Activated CD8-positive, alpha-beta memory T cell treated with anti-CD3 and anti-CD28 coated beads for 48 hours (primary cell): Measurements from ENCODE around the gene SRPRB.
"Not testable (repeated sequence)": the region's sequence is repeated elsewhere in the genome, so short reads cannot be mapped to it uniquely, and the experiment has no call there.

ENCODE experiments used
- DNase-seq, 3 experiments: peaks; one replicate each; pipeline ENCODE4 v3.0.0-alpha.2; 2020; ENCODE audit warnings: low read depth in 2 of 3, low spot score in 2 of 3

SRPRB gene

DNA sequence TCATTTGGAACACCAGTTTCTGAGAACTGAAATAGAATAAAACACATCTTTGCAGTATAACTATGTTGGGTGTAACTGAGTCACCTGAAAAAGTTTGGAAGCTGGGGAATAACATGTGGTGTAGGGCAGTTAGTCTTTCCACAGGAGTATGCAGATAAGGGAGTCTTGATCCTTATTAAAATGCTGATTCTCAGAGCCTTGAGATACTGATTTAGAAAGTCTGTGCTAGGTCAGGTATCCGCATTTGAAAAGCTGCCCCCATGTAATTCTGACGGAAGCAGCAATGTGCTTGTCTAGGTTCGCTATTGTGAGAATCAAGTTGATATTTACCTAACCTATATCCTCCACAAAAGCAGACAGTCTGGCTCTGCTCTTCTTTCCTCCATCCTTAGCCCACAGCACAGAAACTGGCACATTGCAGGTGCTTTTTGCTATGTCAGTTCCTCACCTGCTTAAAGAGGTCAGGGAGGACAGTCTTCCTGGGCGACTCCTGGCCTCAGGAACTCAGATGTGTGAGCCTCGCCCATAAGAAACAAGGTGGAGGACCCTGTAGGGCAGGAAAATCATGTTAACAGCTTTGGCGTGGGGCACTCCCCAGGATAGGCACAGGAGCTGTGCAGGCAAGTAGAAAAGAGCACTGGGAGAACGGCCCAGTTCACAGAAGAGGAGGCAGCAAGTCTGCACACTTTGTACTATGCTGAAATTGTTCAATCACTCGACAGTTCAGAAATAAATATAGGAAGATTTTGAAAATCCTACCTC, 27.6 kb upstream of the SRPRB start:
- no peak for DNase-seq

DNA sequence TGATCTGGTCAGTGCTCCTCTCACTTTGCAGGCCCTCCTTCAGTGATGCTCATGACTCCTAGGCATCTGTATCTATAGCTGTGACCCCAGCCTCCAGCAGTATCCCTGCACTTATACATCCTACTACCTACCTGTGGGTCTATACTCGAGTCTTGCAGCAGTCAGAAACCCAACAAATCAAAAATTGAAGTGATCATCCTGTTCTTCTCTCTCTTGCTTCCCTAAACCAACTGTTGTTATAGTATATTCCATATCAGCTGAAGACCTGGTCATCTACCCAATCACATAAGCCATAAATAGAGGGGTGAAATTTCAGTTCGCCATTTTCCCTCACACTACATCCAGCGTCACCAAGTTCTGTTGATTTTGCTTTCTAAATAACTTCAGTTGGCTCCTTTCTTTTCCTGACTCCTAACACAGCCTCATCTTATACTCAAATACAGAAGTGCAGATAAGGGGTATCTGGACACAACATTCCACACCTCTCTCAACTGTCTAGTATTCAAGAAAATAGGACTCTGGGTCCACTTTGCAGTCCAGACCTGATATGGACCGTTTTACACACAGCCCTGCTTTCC, 25.9 kb upstream of the SRPRB start:
- no peak for DNase-seq

DNA sequence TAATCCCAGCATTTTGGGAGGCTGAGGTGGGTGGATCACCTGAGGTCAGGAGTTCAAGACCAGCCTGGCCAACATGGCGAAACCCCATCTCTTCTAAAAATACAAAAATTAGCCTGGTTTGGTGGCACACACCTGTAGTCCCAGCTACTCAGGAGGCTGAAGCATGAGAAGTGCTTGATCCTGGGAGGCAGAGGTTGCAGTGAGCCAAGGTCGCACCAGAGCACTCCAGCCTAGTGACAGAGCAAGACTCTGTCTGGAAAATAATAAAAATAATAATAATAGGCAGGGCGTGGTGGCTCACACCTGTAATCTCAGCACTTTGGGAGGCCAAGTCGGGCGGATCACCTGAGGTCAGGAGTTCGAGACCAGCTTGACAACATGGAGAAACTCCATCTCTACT, 24.9 kb upstream of the SRPRB start:
- not testable (repeated sequence) for DNase-seq

DNA sequence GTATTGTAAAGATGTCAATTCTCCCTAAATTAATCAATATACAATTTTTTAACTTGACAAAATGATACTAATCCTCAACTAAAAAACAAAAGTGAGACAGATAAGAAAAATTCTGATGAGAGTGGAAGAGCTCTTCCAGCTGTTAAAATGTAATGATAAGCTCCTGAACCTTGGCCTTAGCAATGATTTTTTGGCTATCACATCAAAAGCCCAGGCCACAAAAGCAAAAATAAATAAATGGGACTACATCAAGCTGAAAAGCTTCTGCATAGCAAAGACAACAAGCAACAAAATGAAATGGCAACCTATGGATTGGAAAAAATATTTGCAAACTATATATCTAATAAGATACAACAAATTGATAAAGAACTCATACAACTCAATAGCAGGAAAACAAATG, 24.0 kb upstream of the SRPRB start:
- no peak for DNase-seq

DNA sequence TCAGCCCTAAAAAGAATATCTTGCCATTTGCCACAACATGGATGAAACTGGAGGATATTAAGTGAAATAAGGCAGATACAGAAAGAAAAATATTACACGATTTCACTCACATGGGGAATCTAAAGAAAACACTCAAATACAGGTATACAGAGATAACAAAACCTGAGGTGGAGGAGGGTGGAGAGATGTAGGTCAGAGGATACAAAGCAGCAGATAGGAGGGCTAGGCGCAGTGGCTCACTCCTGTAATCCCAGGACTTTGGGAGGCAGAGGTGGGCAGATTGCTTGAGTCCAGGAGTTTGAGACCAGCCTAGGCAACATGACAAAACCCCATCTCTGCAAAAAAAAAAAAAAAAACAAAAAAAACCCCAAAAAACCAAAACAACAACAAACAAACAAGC, 23.2 kb upstream of the SRPRB start:
- DNase-seq: no peak

DNA sequence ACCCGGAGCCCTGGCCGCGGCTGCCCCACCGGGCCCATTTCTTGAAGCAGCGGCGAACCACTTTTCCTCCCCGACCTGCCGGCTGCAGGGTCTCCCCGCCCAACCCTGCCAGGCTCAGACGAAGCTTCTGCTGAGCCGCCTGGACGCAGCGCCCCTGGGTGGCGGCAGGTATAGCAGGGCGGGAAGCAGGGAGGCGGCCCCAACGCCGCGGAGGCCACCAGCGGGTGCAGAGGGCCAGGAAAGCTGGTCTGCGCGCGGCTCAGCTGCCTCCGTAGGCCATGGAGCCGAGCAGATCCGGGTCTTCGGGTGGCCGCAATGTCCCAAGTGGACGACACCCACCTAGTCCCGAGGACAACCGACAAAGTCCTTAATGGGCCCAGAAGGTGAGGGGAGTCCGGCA, 21.9 kb upstream of the SRPRB start:
- DNase-seq: no peak

DNA sequence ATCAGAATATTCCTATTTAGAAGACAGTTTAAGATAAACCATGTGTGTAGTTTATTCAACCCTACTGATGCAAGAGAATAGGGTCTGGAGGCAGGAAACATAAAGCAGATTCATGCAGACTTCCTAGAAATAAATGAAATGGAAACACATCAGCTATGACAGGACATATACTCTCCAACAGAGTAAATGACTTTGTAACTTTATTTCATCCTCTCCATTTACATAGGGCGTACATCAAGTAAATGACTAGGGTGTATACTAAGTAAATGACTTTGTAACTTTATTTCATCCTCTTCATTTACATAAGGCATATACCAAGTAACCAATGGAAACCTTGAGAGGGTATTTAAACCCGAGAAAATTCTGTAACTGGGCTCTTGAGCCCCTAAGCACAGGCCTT, 17.6 kb upstream of the SRPRB start:
- no peak for DNase-seq

DNA sequence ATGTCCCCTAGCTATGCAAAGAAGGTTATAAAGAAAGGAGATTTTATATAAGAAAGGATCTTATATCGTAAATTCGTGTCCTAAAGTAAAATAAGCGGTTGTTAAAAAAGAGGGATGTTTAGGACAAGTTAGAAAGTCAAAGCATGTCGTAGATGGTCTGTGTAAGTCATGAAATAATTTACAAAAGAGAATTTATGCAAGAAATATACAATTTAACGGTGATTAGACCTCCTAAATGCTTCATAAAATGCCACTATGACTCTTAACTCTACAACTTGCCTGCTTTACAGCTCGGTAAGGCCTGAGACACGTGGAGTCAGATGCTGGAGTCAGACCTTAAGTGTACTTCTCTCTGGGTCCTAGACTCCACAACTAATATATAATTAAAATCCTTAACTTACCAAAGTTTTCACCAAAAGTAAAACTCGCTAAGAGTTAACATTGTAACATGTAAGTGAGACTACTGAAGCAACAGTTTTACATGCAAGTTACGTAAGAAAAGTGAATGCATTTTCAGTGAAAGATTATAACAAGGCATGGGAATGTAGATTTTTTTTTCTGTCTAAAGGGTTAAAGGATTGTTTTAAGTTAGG, 13.3 kb upstream of the SRPRB start:
- DNase-seq: no peak

DNA sequence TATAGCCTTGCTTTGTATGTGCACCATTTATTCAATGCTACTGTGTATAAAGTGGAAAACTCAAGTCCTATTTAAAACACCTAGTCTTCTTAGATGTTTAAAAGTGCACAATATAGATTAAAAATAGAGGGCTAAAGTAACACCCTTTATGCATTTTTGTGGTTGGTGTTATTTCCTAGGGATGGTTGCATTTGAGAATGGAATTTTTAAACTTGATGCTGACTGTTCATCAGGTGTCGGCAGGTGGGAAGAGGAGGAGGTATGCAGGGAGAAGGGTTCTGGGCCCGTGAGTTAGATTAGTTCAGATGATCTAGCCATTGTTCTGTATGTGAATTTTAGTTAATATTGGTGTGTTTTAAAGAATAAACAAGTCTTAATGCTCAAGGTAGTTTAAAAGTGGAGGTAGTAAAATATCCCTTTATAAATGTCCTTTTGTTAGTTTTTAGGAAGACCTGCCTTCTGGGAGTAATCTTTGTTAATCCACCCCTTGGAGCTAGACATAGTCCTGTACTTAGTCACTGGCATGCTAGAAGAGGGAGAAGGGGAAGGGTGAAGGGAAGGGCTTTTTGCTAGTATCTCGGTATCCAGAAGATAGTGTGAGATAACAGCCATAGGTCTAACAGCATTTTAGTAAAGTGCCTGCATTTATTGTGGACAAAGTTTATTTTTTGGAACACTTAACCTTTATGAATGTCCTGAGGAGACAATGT, 8.1 kb upstream of the SRPRB start:
- DNase-seq: no peak

DNA sequence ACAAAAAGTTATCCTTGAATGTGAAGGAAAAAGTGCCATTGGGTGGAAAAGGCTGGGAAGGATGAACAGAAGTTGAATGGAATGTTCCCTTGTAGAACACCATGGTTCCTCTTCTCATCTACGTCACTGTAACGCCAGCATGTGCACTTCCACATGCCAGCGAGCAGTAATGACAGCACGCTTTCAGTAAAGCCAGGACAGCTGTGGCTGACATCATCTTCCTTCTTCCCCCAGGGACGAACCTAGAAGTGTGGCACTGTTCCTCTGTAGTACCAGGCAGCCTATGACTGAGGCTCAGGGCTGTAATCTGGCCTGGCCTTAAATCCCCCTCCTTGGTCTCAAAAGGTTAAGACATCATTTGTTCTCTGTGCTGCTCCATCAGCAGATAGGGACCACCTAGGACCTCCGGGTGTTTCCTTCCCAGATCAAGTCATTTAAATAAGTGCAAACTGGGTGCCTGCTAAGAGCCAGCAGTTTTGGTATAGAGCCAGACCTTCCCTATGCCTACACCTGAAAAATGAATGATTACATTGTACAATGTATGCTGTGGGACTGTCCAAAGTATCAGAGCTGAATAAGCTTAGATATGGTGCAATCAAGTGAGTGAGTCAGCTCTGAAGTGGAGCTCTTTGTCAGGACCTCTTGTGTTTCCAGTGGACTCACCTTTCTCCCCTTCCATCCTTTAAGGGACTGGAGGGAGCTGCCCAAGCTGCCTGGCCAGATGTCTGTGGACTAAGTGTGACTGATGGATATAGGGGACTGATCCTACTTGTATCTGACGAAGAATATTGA, 5.6 kb upstream of the SRPRB start:
- DNase-seq: no peak

DNA sequence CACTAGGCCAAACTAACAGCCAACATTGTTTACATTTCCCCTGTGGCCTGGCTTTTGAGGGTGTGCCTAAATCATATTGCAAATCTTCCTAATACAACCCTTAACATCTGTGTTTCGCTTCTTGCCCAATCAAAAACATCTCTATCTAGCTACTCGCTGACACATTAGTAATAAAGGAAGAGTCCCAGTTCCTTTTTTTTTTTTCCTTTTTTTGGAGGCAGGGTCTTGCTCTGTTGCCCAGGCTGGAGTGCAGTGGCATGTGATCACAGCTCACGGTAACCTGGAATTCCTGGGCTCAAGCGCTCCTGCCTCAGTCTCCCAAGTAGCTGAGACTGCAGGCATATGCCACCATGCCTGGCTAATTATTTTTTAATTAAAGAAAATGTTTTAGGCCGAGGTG, 2.1 kb upstream of the SRPRB start:
- no peak for DNase-seq

DNA sequence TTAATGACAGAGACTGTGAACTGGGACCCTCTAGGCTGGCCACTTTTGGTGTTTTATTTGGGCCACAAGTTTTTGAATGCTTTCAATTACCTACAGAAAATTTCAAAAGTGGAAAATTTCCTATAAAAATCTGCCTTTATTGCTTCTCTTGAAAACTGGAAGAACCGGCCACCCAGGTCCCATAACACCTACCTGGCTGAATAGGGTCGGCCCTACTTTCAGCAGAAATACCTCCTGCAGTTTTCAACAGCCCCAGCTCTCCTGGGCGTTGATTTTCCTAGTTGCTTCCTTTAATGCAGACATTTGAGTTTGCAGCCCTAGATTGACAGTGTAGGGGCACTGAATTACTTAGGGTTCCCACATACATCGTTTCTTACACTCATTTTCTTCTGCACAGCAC, 719 bp upstream of the SRPRB start:
- DNase-seq: no peak

DNA sequence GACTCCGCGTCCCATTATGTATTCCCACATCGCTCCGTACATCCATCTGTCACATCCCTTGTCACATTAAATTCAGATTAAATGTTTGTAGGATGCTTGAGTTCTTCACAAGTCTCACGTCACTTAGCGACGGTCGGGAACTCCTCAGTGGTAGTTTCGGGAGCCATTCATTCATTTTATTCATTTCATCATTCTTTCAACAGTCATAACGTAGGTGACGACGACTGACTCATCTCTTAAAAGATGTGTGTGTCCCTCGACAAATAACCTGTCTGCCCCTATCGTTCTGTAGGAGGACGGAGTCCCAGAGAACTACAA, 272 bp upstream of the SRPRB start:
- DNase-seq: no peak

DNA sequence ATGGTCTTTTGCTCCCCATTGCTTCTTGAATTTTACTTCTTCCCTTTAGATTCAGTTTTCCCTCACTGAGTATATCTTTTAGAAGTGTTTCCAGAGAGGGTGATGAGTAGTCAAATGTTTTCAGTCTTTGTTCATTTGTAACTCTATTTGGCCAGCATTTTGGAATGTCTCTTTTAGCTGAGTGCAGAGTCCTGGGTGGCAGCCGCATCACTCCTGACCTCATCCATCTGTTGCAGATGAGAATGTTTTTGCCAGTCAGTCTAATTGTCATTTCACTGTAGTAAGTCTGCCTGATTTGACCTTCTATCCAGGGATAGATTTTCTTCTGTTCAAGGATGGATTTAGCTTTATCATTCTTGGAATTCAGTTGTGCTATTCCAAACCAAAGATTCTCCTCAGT, 7.3 kb downstream of the SRPRB start:
- DNase-seq: no peak

DNA sequence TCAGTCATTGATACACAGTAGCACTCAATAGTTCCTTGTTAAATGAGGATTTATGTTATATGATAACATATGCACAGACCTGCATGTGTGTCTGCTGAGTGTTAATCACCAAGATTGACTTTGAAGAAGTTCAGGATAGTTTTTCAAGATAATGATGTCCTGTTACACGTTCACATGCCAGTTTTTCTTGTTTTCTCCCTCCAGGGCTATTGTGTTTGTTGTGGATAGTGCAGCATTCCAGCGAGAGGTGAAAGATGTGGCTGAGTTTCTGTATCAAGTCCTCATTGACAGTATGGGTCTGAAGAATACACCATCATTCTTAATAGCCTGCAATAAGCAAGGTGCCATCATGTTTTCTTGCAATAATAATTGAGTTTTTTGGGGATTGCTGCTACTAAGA, 9.8 kb downstream of the SRPRB start:
- no peak for DNase-seq

DNA sequence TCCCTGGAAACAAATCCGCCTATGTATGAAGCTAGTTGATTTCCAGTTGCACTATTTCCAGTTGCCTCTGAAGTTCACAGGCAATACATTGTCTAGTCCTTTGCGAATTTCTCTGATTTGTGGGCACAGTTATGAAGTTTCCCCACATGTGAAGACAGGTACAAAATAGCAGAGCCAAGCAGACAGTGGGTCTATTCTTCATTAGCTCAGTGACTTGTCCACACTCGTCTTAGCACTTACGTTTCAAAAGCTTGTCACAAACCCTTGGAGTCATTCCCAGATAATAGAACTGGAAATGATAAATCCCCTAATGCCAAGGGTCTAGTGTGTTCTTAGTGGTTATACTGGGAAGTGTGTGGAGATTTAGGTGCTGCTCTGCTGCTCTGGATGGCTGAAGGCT, 14.5 kb downstream of the SRPRB start:
- no peak for DNase-seq

DNA sequence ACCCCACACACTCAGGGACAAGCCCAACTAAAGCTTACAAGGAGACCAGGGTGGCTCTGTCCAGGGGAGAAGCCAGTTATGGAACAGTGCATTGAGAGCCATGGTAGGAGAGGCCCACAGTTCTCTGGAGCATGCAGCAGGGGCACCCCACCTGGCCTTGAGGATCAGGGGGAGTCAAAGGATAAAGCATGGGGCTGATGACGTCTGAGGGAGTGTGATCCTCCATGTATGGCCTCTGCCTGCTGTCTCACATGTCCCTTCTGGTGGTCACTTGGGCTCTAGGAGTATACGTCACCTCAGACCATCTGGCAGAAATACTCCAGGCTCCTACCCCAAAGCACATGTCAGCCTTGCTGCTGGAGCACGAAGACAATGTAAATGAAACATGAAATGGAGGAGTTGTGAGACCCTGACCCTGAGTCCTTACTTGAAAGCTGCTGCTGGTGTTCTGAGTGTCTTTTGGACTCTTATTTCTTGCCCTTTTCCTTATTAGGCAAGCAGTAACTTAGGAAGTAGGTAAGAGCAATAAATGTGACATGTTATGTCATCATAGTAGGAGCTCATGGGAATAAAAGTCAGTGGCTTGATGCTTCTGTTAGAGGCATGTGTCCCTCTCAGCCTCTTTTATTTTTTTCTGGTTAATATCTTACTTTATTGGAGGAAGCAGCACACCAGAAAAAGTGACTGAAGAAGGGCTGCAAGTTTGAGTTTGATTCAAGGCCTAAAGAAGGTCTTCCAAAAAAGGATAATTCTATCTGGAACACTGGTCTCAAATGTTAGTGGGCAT, 15.5 kb downstream of the SRPRB start:
- no peak for DNase-seq

DNA sequence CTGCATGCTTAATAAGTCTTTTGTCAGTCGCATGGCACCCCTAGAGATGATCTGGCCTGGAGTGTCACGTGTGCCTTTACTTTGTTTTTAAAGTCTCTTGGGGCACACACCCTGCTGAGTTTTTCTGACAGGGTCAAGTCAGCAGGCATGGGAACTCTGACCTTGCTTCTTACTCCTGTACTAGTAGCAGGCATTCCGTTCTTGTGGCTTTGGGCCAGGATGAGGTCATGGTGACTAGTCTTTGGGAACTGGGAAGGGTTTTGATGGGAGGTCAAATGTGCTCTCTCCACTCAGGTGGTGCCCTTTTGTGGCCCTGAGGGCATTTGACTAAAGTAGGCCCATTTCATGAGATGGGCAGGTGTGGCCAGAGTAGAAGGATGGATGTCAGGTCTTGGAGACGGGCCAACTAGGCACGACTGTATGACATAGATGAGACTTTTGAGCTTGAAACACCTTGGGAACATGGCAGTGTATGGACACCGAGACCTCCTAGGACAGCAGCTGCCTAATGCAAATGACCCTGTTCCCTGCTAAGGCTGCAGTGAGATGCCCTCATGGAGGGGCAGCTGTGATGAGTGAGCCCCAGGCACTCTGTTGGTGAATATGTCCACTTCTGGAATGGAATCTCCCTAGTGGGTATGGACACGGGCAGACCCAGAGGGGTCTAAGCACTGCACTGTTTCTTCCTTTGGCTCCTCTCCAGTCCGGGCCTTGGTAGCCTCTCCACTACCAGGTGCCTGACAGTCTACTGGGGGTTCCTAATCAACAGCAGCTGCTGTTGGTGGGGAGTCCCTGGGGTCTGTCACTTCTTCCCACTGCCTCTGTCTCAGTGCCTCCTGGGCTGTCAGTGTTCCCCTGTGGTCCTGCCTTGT, 16.4 kb downstream of the SRPRB start:
- DNase-seq: no peak

DNA sequence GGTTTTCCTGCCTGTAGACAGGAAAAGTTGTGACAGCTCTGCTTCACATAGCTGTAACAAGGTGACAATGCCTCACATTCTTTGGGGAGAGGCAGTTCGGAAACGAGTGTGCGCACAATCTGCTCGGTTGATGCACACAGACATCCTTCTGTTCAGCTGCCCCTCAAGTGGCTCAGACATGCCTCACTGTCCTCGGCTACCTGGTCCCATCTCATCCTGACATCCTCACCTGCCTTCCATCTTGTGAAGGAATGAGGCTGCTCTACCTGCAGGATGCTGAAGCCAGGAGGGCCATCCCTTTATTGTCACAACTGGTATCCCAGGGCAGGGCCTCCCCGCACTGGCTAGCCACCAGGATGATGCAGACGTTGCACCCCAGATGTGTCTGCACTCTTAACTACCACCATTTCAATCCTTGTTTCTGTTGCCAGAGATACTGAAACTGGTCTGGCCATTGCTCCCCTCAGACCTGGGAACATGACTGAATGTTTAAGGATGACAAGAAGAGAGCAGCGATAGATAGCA, 19.4 kb downstream of the SRPRB start:
- no peak for DNase-seq
